DMS53 treated with DMSO at 0.1 percent for 48 hours (cell line): ENCODE measurements around the gene H3-3A.
"Not testable (repeated sequence)": the region's sequence is repeated elsewhere in the genome, so short reads cannot be mapped to it uniquely, and the experiment has no call there.

Experiments
- DNase-seq: peaks from one replicate; lab custom pipeline; 2025; ENCODE audit not compliant: unreplicated experiment; lab: John Stamatoyannopoulos, UW

H3-3A gene

DNA sequence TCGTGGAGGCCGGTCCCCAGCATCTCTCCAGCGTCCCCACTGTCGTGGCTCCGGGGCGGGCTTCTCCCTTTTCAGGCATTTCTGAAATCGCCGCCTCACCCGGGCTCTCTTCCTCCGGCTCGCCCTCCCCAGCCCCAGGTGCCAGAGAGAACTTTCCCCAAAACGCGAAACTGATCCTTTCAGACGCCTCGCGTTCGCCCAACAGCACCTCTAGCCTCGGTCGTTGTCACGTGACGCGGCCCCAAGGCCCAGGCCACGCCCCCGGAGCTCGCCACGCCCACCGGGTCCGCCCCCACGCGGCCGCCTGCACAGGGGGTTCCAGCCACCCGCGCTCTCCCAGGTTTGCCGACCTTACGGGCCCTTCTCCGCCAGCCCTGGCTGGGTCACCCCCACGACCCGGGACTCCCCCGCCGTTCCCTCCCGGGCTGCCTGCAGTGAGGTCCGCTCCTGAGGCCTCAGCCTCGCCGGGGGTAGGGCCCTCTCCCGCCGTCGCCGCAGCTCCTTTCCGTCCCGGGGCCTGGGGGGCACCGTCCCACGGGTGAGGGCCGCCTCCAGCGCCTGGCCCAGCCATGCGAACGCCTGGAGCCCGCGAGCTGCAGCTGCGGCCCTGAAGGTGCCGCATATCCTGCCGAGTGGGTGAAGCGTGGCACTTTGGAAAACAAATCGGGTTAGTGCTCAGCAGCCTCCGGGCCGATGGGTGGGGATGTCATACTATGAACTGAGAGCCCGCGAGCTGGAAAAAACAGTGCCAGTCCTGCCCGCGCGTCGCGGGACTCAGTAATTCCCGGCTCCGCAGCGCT, 21.0 kb downstream of the H3-3A start:
- DNase-seq = peak; percentile 78

DNA sequence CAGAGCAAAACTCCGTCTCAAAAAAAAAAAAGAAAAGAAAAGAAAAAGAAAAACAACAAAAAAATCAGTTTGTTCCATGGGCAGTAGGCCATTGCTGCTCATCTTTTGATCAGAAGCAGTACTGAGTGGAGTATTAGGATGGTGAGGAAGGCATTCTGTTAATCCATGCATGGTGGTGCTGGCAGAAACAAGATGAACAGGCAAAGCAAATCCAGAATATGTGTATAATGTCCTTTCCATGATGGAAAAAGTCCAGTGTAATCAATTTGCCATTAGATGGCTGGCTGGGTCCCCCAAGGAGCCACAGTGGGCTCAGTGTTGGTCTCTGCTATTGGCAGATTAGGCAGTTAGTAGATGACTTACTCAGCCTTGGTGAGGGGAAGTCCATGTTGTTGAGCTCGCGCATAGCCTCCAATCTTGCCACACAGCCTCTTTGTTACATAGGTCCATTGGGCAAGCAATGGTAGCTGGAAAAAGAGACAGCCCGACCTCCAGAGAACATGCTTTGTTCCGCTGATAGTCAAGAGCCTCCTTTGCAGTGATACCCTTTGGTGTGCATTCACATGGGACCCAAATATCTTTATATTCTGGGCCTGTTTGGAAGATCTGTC, 23.3 kb downstream of the H3-3A start:
- DNase-seq = no peak

GRCh38 chr1:226086776-226087175, 24.3 kb downstream of the H3-3A start:
- DNase-seq = no peak

- DNase-seq = no peak
Measured at GRCh38 chr1:226091461-226091860, 28.9 kb downstream of the H3-3A start.

DNA sequence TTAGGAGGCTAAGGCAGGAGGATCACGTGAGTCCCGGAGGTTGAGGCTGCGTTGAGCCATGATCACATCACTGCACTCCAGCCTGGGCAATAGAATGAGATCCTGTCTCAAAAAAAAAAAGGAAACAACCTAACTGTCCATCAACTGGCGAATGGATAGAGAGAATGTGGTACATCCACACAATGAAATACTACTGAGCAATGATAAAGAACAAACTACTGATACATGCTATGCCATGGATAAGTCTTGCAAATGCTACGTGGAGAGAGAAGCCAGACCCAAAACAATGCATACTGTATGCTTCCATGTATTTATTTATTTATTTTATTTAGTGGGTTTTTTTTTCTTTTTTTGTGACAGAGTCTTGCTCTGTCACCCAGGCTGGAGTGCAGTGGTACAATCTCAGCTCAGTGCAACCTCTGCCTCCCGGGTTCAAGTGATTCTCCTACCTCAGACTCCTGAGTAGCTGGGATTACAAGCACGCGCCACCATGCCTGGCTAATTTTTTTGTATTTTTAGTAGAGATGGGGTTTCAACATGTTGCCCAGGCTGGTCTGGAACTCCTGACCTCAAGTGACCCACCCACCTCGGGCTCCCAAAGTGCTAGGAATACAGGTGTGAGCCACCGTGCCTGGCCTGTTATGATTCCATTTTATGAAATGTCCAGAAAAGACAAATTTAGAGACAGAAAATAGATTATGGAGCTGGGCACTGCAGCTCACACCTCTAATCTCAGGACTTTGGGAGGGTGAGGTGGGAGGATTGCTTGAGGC, 29.7 kb downstream of the H3-3A start:
- not testable (repeated sequence) for DNase-seq

DNA sequence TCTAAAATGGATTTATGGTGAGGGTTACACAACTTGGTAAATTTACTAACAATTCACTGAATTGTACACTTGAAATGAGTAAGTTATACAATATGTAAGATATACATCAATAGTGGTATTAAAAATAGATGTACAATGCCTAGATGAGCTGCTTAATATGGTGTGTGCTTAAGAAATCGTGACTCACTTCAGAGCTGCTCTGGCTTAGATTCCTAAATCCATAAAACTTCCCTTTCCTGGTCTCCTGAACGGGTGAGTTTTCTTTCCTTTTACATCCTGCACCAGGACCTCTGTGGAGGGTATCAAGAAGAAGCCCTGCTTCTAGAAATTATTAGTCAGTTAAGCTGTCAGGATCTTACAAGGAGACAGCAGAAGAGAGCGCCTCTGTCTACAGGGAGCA, 30.4 kb downstream of the H3-3A start:
- DNase-seq = no peak

DNA sequence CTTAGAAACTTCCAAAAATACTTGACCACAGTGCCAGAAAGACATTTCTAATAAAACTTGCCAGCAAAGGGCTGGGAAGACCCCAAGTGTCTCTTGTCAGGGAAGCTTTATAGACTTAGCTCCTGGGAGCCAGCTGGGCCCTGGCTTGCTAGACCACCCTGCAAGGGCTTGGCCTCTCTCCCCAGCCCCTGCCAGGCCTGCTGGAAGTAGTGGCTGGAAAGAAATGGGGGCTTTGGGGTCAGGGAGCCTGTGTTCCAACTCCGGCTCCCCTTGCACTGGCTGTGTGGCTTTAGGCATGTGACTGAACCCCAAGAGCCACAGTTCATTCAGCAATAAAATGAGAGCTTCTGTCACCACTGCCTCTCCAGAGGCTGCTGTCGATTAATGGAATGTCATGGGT, 31.1 kb downstream of the H3-3A start:
- no peak for DNase-seq

GRCh38 chr1:226094451-226094850, 31.9 kb downstream of the H3-3A start:
- no peak for DNase-seq

- no peak for DNase-seq
Measured at GRCh38 chr1:226095286-226095685, 32.8 kb downstream of the H3-3A start.

- no peak for DNase-seq
Measured at GRCh38 chr1:226097866-226098625, 35.5 kb downstream of the H3-3A start.

GRCh38 chr1:226098870-226099835, 36.6 kb downstream of the H3-3A start:
- no peak for DNase-seq

DNA sequence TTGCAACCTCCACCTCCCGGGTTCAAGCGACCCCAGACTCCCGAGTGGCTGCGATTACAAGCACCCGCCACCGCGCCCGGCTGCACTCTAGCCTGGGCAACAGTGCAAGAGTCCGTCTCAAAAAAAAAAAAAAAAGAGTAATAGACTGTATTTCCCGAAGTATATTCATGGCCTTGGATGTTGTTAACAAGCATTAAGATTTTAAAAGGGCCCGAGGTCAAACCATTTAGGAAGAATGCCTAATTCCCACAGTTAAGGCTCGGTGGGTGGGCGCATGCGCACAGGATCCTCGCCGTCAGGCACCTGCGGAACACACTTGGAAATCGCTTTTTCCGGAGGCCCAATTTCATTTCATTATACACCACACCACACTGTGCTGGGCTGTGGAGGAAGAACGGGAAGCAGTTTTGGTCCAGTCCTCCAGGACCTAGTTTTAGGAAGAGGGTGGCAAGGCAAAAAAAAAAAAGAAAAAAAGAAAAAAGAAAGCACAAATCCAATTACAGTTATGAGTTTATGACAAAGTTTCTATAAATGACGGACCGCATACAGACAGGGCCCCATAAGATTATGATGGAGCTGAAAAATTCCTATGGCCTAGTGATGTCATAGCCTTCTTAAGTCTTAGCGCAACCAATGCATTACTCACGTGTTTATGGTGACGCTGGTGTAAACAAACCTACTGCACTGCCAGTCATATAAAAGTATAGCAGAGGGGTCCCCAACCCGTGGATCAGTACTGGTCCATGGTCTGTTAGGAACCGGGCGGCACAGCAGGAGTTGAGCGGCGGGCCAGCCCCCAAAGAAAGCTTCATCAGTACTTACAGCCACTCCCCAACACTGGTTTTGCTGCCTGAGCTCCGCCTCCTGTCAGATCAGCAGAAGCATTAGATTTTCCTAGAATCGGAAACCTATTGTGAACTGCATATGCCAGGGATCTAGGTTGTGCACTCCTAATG, 38.2 kb downstream of the H3-3A start:
- DNase-seq = peak; percentile 57

GRCh38 chr1:226104671-226105121, 42.2 kb downstream of the H3-3A start:
- peak; percentile 18 for DNase-seq

GRCh38 chr1:226107471-226108460, 45.2 kb downstream of the H3-3A start:
- peak; percentile 8 for DNase-seq

- no peak for DNase-seq
Measured at GRCh38 chr1:226108935-226109828, 46.7 kb downstream of the H3-3A start.

DNA sequence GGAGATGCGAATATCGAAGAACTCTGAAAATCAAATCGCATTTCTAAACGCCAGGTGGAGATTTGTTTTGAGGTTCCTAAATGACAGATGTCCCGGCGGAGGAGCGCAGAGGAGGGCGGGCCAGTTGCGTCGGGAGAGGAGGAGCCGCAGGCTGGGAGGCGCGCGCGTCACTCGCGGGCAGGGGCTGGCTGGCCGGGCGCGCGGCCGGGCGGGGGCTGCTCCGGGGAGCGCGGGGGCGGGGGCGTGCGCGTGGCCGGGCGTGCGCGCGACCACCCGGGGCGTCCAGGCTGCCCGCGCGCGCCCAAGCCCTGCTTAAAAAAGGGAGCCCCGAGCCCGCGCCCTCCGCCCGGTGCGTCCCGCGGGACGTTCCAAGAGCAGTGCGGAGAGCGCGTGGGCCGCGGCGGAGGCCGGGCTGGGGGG, 47.3 kb downstream of the H3-3A start:
- DNase-seq = peak; percentile 70
